Breast epithelium (tissue), 4 donors: ENCODE data around the gene PXYLP1. TPM values are rescaled to one million over a fixed set of nuclear protein-coding genes. Genes with fewer than 3 reads are reported as not detected.
A peak's percentile ranks its signal among the peaks of the same experiment; 100 is the strongest.

ENCODE experiments used
- DNase-seq, 2 donors: peaks; one replicate each; pipeline ENCODE4 v3.0.0-alpha.2; 2019; ENCODE audit warnings: low spot score in 2 of 2
- H3K27ac ChIP-seq, 2 donors: fragments of 200-600 bp; sonication (generic) in 1 of 2; one replicate each; pipeline ENCODE4 v1.5.1; 2016 to 2019; ENCODE audit warnings: mild to moderate bottlenecking in 1 of 2
- H3K27me3 ChIP-seq, 2 donors: fragments of 200-600 bp; sonication (generic) in 1 of 2; one replicate each; pipeline versions ENCODE4 v1.5.1 to v1.6.0; 2017 to 2019; ENCODE audit warnings: control low read depth in 1 of 2, mild to moderate bottlenecking in 1 of 2
- H3K36me3 ChIP-seq: fragments of 200-600 bp; one replicate; pipeline ENCODE4 v1.5.1; 2019
- H3K4me1 ChIP-seq, 2 donors: fragments of 200-600 bp; sonication (generic); one replicate each; pipeline ENCODE4 v1.5.1; 2016 to 2019; ENCODE audit warnings: control low read depth in 1 of 2
- H3K4me3 ChIP-seq, 3 donors: fragments of 200-600 bp; sonication (generic); 1 replicate in 2 of 3; 2 replicates in 1 of 3; pipeline ENCODE4 v1.5.1; 2016 to 2019; ENCODE audit warnings: mild to moderate bottlenecking in 3 of 3, moderate library complexity in 2 of 3
- H3K9me3 ChIP-seq, 2 donors: fragments of 200-600 bp; sonication (generic) in 1 of 2; one replicate each; pipeline ENCODE4 v1.5.1; 2016 to 2019; ENCODE audit warnings: control low read depth in 1 of 2
- CTCF ChIP-seq, 3 donors: fragments of 450-650 bp; IDR thresholded peaks; one replicate each; pipeline ENCODE4 v1.5.1; 2016 to 2017; ENCODE audit warnings: antibody characterized with exemption in 3 of 3, mild to moderate bottlenecking in 3 of 3, moderate library complexity in 3 of 3
- POLR2A ChIP-seq: fragments of 450-650 bp; IDR thresholded peaks from one replicate; pipeline ENCODE4 v1.6.1; 2016; ENCODE audit warnings: antibody characterized with exemption, mild to moderate bottlenecking, moderate library complexity
- POLR2AphosphoS5 ChIP-seq, 3 donors: sonication (generic); formaldehyde crosslinking; IDR thresholded peaks; one replicate each; pipeline ENCODE4 v1.6.1; 2017; ENCODE audit warnings: antibody characterized with exemption in 3 of 3
- intact Hi-C: fragments of 100-400 bp; cut with DNase I; formaldehyde crosslinking; loops from one replicate; pipeline ENCODE4 v1.15.1; 2023; ENCODE audit warnings: low total_unique reads
- total RNA-seq, 3 donors: library from RNA; depleted of rRNA; stranded (reverse); fragments of >200 nt; gene quantifications; one replicate each; pipeline ENCODE4 v1.1.0, GENCODE V29; 2016

The PXYLP1 gene
- total RNA-seq, 3 donors from 2014 or later: 10.7 to 20.8 (median 19.0) TPM

DNA sequence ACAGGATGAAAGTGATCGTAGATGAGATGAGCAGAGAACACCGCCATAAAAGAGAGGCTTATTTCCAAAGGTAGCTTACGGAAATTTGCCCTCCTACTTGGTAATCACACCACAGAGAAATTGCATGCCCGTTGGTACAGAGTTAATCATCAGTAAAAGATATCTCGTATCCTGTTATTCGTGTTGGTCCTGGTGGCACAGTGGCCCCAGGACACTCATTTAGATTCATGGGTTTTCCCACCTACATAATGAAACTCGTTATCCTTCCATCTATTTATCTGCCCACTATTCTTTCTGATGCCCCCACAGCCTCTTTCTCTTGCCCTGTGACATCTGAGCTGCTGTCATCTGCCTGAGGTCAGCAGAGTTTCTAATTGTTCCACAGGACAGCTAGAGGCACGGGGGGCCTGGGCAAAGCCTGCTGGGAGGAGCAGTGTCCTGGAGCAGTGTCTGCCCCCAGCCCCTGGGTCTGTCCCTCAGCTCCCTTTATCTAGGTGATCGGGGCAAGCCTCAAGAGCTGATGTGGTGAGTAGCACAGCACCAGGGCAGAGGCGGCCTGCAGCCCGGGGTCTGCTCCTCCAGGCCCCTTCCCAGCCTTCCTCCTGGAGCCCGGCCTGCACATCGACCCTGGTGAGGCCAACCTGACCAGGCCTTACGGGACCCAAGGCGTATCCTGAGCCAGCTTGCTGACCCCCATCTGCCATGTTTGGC, 42.2 kb downstream of the PXYLP1 start:
- Histone ChIP-seq H3K27ac (no peak overlapping the region), H3K4me3 (no peak overlapping the region), H3K4me1 (peaks cover 0 to 4% of the 10 kb centered on the region in 2 donors), H3K27me3 (no peaks in the 10 kb centered on the region), H3K9me3 (no peaks in the 10 kb centered on the region), H3K36me3 (no peaks in the 10 kb centered on the region)
- TF ChIP-seq POLR2AphosphoS5 (IDR thresholded peaks at IDR 0.05) (no peak), CTCF (IDR thresholded peaks at IDR 0.05) (no peak), POLR2A (no peak)
- no peak for DNase-seq
- intact Hi-C loops: no loop called here

GRCh38 chr3:141274411-141275031, 42.9 kb downstream of the PXYLP1 start:
- Histone ChIP-seq H3K4me1 (peaks cover 0 to 6% of the 10 kb centered on the region in 2 donors), H3K27ac (peak overlapping the region in 1 of 2 donors; percentile 12), H3K4me3 (no peak overlapping the region), H3K27me3 (no peaks in the 10 kb centered on the region), H3K36me3 (no peaks in the 10 kb centered on the region), H3K9me3 (no peaks in the 10 kb centered on the region)
- DNase-seq: no peak
- intact Hi-C loops: no loop called here
- TF ChIP-seq POLR2AphosphoS5 (IDR thresholded peaks at IDR 0.05): no peak
- TF ChIP-seq POLR2A: no peak
- TF ChIP-seq CTCF (IDR thresholded peaks at IDR 0.05): no peak

DNA sequence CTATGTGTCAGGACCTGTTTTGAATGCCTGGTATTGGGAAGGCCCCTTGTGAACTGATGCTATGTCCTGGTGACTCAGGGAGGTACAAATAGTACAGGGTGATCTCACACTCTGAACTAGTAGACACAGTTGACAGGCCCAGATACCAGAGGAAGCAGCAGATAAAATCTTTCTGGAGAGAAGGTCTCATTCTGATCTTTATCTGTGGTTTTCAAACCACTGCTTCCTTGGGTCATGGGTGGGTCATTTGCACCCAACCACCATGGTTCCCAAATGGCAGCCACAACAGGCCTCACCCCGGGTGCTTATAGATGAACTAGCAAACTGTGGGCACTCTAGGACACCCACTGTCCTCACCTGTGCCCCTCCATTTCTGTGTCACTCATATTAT, 43.4 kb downstream of the PXYLP1 start:
- Histone ChIP-seq H3K36me3 (no peaks in the 10 kb centered on the region), H3K27ac (peak overlapping the region in 1 of 2 donors; percentile 12), H3K4me1 (peaks cover 0 to 6% of the 10 kb centered on the region in 2 donors), H3K27me3 (no peaks in the 10 kb centered on the region), H3K4me3 (no peak overlapping the region), H3K9me3 (no peaks in the 10 kb centered on the region)
- intact Hi-C loops: no loop called here
- DNase-seq: no peak
- no peak for TF ChIP-seq POLR2A
- no peak for TF ChIP-seq CTCF (IDR thresholded peaks at IDR 0.05)
- no peak for TF ChIP-seq POLR2AphosphoS5 (IDR thresholded peaks at IDR 0.05)

DNA sequence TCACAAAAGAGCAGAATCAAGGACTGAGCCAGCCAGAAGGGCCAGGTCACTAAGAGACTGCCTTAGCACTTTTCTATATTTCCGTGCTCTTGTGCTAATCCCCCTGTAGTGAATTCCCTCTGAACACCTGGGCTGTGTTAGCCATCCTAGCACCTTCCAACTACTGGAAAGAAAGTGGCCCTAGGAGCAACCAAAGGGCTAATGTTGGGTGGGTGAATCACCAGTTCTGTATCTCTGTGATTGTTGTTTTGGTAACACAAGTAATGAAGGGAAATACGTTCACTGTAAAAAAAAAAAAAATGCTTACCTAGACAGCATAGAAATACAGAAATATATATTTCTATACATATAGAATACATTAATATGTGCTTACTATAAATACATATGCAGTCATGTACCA, 43.9 kb downstream of the PXYLP1 start:
- no peaks in the 10 kb centered on the region for H3K9me3 ChIP-seq
- no peak for TF ChIP-seq CTCF (IDR thresholded peaks at IDR 0.05)
- TF ChIP-seq POLR2AphosphoS5 (IDR thresholded peaks at IDR 0.05): no peak
- TF ChIP-seq POLR2A: no peak
- no peak overlapping the region for H3K27ac ChIP-seq
- intact Hi-C loops: no loop called here
- H3K4me3 ChIP-seq: no peak overlapping the region
- H3K27me3 ChIP-seq: no peaks in the 10 kb centered on the region
- H3K4me1 ChIP-seq: peaks cover 0 to 6% of the 10 kb centered on the region in 2 donors
- H3K36me3 ChIP-seq: no peaks in the 10 kb centered on the region
- no peak for DNase-seq

DNA sequence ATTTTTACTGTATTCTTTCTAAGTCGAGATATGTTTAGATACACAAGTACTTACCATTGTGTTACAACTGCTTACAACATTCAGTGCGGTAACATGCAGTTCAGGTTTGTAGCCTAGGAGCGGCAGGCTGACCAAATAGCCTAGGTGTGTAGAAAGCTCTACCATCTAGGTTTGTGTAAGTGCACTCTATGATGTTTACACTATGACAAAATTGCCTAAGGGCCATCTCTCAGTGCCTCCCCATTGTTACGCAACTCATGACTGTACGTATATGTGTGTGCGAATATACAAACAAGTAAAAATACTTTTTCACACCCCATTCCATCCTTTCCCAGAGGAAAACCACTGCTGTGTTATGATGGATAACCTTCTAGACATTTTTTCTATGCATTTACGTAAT, 44.3 kb downstream of the PXYLP1 start:
- DNase-seq: no peak
- Histone ChIP-seq H3K27ac (no peak overlapping the region), H3K27me3 (no peaks in the 10 kb centered on the region), H3K4me1 (peaks cover 0 to 6% of the 10 kb centered on the region in 2 donors), H3K4me3 (no peak overlapping the region), H3K9me3 (no peaks in the 10 kb centered on the region), H3K36me3 (no peaks in the 10 kb centered on the region)
- intact Hi-C loops: no loop called here
- no peak for TF ChIP-seq CTCF (IDR thresholded peaks at IDR 0.05)
- TF ChIP-seq POLR2AphosphoS5 (IDR thresholded peaks at IDR 0.05): no peak
